ENCODE data around the gene FAT1.

DNA sequence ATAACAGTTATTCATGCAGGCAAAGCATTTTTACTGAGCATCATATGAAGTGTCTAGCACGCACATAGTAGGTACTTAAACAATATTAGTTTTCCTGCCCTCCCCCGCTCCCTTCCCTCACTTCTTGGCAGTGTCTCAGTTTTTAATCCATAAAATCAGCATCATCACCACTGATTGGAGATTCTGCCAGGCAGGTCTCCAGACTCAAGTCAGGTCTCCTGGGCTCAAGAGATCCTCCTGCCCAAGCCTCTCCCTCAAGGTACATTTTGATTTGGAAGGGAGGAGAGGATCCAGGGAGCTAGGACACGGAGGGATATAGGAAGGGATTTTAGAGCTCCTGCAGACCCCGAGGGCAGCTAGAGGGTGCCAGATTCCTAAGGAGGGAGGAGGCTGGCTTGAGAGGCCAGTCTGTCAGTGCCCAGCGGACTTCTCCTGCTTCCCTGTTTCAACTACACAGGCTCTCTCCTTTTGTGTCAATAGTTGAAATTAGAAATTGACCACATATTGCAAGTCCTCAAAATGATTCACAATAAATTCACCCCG is 4.4 kb upstream of the FAT1 start:
- TF ChIP-seq, protein P1, sequence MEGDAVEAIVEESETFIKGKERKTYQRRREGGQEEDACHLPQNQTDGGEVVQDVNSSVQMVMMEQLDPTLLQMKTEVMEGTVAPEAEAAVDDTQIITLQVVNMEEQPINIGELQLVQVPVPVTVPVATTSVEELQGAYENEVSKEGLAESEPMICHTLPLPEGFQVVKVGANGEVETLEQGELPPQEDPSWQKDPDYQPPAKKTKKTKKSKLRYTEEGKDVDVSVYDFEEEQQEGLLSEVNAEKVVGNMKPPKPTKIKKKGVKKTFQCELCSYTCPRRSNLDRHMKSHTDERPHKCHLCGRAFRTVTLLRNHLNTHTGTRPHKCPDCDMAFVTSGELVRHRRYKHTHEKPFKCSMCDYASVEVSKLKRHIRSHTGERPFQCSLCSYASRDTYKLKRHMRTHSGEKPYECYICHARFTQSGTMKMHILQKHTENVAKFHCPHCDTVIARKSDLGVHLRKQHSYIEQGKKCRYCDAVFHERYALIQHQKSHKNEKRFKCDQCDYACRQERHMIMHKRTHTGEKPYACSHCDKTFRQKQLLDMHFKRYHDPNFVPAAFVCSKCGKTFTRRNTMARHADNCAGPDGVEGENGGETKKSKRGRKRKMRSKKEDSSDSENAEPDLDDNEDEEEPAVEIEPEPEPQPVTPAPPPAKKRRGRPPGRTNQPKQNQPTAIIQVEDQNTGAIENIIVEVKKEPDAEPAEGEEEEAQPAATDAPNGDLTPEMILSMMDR (conservative IDR thresholded peaks at IDR 0.05; ENCODE audit: low read depth, low read length) = peak; percentile 41; the same call in 1 of the 2 replicates
- TF ChIP-seq EZH2 (IDR thresholded peaks at IDR 0.05; ENCODE audit: borderline replicate concordance, low read depth, low read length, poor library complexity, severe bottlenecking) = no peak

Measured in A673 (cell line).